PC-3 (cell line): ENCODE measurements around the gene HDAC4. TPM values are rescaled to one million over a fixed set of nuclear protein-coding genes. Genes with fewer than 3 reads are reported as not detected.

Experiments
- ATAC-seq: fragments of 200-7000 bp; cut with Tn5 transposase; 2 replicates; pipeline ENCODE4 v1.9.1; 2020; ENCODE audit warnings: mild to moderate bottlenecking, moderate library complexity
- BruUV-seq: library from RNA; stranded (reverse); fragments of 400-500 nt; replicated peaks from 2 replicates; lab custom pipeline; 2021; lab: Mats Ljungman, UMichigan
- CTCF ChIA-PET: fragments of 300-600 bp; sonication (Branson Sonifier 250); formaldehyde crosslinking; loops from one replicate; lab custom pipeline; 2022; ENCODE audit warnings: antibody characterized with exemption; lab: Charles Lee
- POLR2A ChIA-PET: fragments of 300-600 bp; sonication (Branson Sonifier 250); formaldehyde crosslinking; loops from one replicate; lab custom pipeline; 2022; ENCODE audit warnings: antibody characterized with exemption; ENCODE audit not compliant: unreplicated experiment; lab: Charles Lee
- DNase-seq: peaks from one replicate; pipeline ENCODE4 v3.0.0-alpha.2; 2015
- H2AFZ ChIP-seq: fragments of 300-600 bp; sonication (generic); 2 replicates; pipeline ENCODE4 v1.6.0; 2016; ENCODE audit warnings: antibody characterized with exemption, low read length
- H3F3A ChIP-seq: fragments of 300-600 bp; sonication (generic); one replicate; pipeline ENCODE4 v1.6.0; 2017; ENCODE audit warnings: antibody characterized with exemption, low read length, control low read depth, mild to moderate bottlenecking; ENCODE audit not compliant: unreplicated experiment
- H3K27ac ChIP-seq: fragments of 300-600 bp; sonication (generic); 2 replicates; pipeline ENCODE4 v1.5.1; 2016; ENCODE audit warnings: mild to moderate bottlenecking, low read length
- H3K27me3 ChIP-seq: fragments of 300-600 bp; sonication (generic); 2 replicates; pipeline ENCODE4 v1.6.1; 2016; ENCODE audit warnings: low read length, mixed read lengths
- H3K36me3 ChIP-seq: fragments of 300-600 bp; sonication (generic); 2 replicates; pipeline ENCODE4 v1.6.1; 2016; ENCODE audit warnings: low read depth, mixed run types, low read length, mixed read lengths
- H3K4me1 ChIP-seq: fragments of 300-600 bp; sonication (generic); 2 replicates; pipeline ENCODE4 v1.5.1; 2016; ENCODE audit warnings: low read length; ENCODE audit not compliant: insufficient read depth
- H3K4me2 ChIP-seq: fragments of 300-600 bp; sonication (generic); 2 replicates; pipeline ENCODE4 v1.6.0; 2016; ENCODE audit warnings: low read length
- H3K4me3 ChIP-seq: fragments of 300-600 bp; sonication (generic); 2 replicates; pipeline ENCODE4 v1.5.1; 2016; ENCODE audit warnings: mild to moderate bottlenecking, low read length, mixed read lengths
- H3K79me2 ChIP-seq: fragments of 300-600 bp; sonication (generic); 2 replicates; pipeline ENCODE4 v1.6.1; 2017; ENCODE audit warnings: low read length, mixed read lengths
- H3K9ac ChIP-seq: fragments of 300-600 bp; sonication (generic); 2 replicates; pipeline ENCODE4 v1.6.0; 2016; ENCODE audit warnings: mild to moderate bottlenecking, low read length
- H3K9me2 ChIP-seq: fragments of 300-600 bp; sonication (generic); replicated peaks from 2 replicates; pipeline ENCODE4 v1.6.1; 2016; ENCODE audit warnings: mixed run types, low read length, mixed read lengths
- H3K9me3 ChIP-seq: fragments of 300-600 bp; sonication (generic); 2 replicates; pipeline ENCODE4 v1.6.1; 2016; ENCODE audit warnings: low read length, mixed read lengths
- H4K20me1 ChIP-seq: fragments of 300-600 bp; sonication (generic); 2 replicates; pipeline ENCODE4 v1.6.1; 2016; ENCODE audit warnings: low read length, mixed read lengths
- CTCF ChIP-seq: fragments of 300-600 bp; sonication (generic); conservative IDR thresholded peaks from 2 replicates; pipeline ENCODE4 v1.5.1; 2017; ENCODE audit warnings: antibody characterized with exemption, low read depth, mild to moderate bottlenecking, low read length
- EZH2 ChIP-seq: fragments of 300-600 bp; sonication (generic); IDR thresholded peaks from one replicate; pipeline ENCODE4 v1.6.1; 2017; ENCODE audit warnings: antibody characterized with exemption, mild to moderate bottlenecking, low read length; ENCODE audit not compliant: unreplicated experiment
- EZH2phosphoT487 ChIP-seq: fragments of 300-600 bp; sonication (generic); IDR thresholded peaks from 2 replicates; pipeline ENCODE4 v1.6.1; 2018; ENCODE audit warnings: mild to moderate bottlenecking, antibody characterized with exemption, low read length, borderline replicate concordance
- intact Hi-C: fragments of 100-400 bp; cut with micrococcal nuclease; formaldehyde crosslinking; loops from 2 replicates; pipeline ENCODE4 v1.9.0; 2023
- total RNA-seq: library from RNA; depleted of rRNA; stranded (reverse); fragments of >200 nt; gene quantifications from 2 replicates; pipeline ENCODE4 v1.2.3, GENCODE V29; 2014

The HDAC4 gene
- total RNA-seq, 1 experiment from 2014 or later = 8.5 TPM

- intact Hi-C loops = no loop called here
Measured at GRCh38 chr2:239202343-239202742, 198.5 kb downstream of the HDAC4 start.

GRCh38 chr2:239201884-239202283 is 198.9 kb downstream of the HDAC4 start:
- Histone ChIP-seq H2AFZ (no peak overlapping the region), H3K4me2 (no peak overlapping the region), H3K9me2 (no peaks in the 10 kb centered on the region), H3K4me3 (no peak overlapping the region), H3K4me1 (no peaks in the 10 kb centered on the region), H3F3A (no peaks in the 10 kb centered on the region), H3K9me3 (no peaks in the 10 kb centered on the region), H4K20me1 (no peaks in the 10 kb centered on the region), H3K9ac (no peak overlapping the region), H3K27me3 (no peaks in the 10 kb centered on the region), H3K27ac (no peak overlapping the region), H3K36me3 (no peaks in the 10 kb centered on the region), H3K79me2 (no peaks in the 10 kb centered on the region)
- ChIA-PET POLR2A (no interaction called here), CTCF (no interaction called here)
- DNase-seq = no peak
- TF ChIP-seq EZH2 (no peak), CTCF (no peak), EZH2phosphoT487 (no peak)
- BruUV-seq = no TSS peak
- intact Hi-C loops = no loop called here
- ATAC-seq = no peak

More at GRCh38 chr2:239202343-239202742, 198.5 kb downstream of the HDAC4 start:
- Histone ChIP-seq H2AFZ (no peak overlapping the region), H3K4me3 (no peak overlapping the region), H3K4me2 (no peak overlapping the region), H3K27ac (no peak overlapping the region), H3K27me3 (no peaks in the 10 kb centered on the region), H3K36me3 (no peaks in the 10 kb centered on the region), H3K79me2 (no peaks in the 10 kb centered on the region), H3K4me1 (no peaks in the 10 kb centered on the region), H3K9ac (no peak overlapping the region), H3K9me2 (no peaks in the 10 kb centered on the region), H3K9me3 (no peaks in the 10 kb centered on the region), H4K20me1 (no peaks in the 10 kb centered on the region), H3F3A (no peaks in the 10 kb centered on the region)
- TF ChIP-seq EZH2 (no peak), CTCF (no peak), EZH2phosphoT487 (no peak)
- ChIA-PET POLR2A (no interaction called here), CTCF (no interaction called here)
- ATAC-seq (no peak), DNase-seq (no peak)
- no TSS peak for BruUV-seq

- ChIA-PET POLR2A (no interaction called here), CTCF (no interaction called here)
- intact Hi-C loops = no loop called here
- no peak for TF ChIP-seq CTCF
- no peak for TF ChIP-seq EZH2
- TF ChIP-seq EZH2phosphoT487 = no peak
- no peaks in the 10 kb centered on the region for H3K79me2 ChIP-seq
- no peak for ATAC-seq
- no peak overlapping the region for H2AFZ ChIP-seq
- no peak overlapping the region for H3K4me3 ChIP-seq
- no peaks in the 10 kb centered on the region for H3F3A ChIP-seq
- H3K9me3 ChIP-seq = no peaks in the 10 kb centered on the region
- no peak overlapping the region for H3K9ac ChIP-seq
- no peaks in the 10 kb centered on the region for H3K4me1 ChIP-seq
- H3K4me2 ChIP-seq = no peak overlapping the region
- H3K27me3 ChIP-seq = no peaks in the 10 kb centered on the region
- no peaks in the 10 kb centered on the region for H3K9me2 ChIP-seq
- no peak overlapping the region for H3K27ac ChIP-seq
- no peaks in the 10 kb centered on the region for H3K36me3 ChIP-seq
- H4K20me1 ChIP-seq = no peaks in the 10 kb centered on the region
- no peak for DNase-seq
- no TSS peak for BruUV-seq
Measured at GRCh38 chr2:239201531-239201876, 199.3 kb downstream of the HDAC4 start.
